ENCODE data around the gene CDH4.

CDH4 gene

GRCh38 chr20:61251529-61252393 is at the start of gene CDH4:
Gene CDH4, plus strand, starts transcription at chr20:61252261.
- no peak for FAIRE-seq

DNA sequence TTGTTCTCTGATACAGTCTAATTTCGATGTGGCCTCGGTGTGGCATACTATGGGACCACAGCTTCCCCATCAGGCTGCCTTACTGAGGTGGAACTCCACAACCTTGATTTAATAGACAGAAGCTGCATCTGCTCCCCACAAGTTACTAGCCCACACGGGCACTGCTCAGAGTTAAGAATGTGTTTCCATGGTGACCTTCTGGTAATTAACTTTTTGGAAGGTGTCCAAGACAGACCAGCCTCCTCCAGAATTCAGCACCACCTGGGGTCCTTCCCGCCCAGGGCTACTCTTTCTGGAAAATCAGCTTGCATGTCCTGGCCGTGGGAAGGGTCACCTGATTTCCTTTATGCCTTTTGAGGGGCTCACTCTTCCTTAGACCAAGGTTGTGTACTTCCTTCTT is 48.7 kb upstream of the CDH4 start:
- FAIRE-seq: no peak

GRCh38 chr20:61204206-61204605 is 47.9 kb upstream of the CDH4 start:
- FAIRE-seq: no peak

GRCh38 chr20:61205769-61206168 is 46.3 kb upstream of the CDH4 start:
- FAIRE-seq: no peak

GRCh38 chr20:61210862-61211261 is 41.2 kb upstream of the CDH4 start:
- FAIRE-seq: no peak

DNA sequence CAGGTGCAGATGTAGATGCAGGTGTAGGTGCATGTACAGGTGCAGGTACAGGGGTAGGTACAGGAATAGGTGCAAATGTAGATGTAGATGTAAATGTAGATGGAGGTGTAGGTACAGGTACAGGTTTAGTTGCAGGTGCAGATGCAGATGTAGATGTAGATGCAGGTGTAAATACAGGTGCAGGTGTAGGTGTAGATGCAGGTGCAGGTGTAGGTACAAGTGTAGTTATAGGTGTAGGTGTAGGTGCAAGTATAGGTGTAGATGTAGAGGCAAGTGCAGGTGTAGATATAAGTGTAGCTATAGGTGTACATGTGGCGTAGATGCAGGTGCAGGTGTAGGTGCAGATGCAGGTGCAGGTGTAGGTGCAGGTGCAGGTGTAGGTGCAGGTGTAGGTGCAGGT is 34.2 kb upstream of the CDH4 start:
- no peak for FAIRE-seq

- no peak for FAIRE-seq
Measured at GRCh38 chr20:61219021-61219431, 33.0 kb upstream of the CDH4 start.

DNA sequence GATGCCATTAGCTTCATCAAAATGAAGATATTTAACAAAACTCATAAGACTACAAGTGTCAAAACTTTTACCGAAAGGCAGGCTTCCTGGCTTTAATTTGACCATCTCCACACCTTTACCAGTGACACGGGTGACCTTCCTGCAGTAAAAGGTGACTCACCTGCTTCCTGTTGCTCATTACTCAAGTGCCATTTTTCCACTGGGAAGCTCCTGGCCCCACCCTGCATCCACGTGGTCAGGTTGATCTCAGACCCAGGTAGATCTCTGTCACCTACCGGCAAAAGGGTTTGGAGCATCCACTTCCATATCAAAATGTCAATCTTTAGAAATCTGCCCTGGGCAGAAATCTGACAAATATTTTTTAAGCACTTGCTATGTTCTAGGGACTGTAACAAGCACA is 31.9 kb upstream of the CDH4 start:
- no peak for FAIRE-seq

DNA sequence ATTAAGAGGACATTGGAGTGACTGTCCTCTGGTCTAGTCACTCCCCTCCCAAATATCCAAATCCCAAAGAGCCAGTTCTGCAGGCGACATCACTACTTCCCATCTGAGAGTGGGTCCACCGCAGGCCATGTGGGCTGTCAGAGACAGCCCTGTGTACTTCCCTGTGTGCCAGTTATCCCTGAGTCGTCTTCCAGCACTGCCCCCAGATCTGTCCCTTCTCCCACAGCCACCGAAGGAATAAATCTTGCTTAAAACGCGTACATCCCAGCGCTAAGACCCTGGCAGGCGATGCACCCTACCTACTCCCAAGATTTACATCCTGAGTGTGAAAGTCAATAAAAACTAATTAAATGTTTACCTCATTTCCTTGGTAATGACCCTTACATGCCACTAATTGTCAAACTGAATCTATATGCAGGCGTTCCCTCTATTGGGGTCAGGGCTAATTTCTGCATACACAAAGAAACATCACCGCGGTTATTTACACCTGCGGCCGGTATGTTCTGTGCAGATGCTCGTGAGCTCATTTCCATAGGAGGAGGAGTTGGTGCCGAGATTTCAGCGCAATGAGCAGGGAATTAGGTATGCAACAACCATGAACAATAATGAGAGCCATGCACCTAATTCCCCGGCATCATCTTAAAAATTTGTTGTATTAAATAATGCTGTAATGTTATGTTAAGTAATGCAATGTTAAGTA is 31.3 kb upstream of the CDH4 start:
- no peak for FAIRE-seq

- no peak for FAIRE-seq
Measured at GRCh38 chr20:61222699-61223098, 29.4 kb upstream of the CDH4 start.

- no peak for FAIRE-seq
Measured at GRCh38 chr20:61223121-61223520, 28.9 kb upstream of the CDH4 start.

- FAIRE-seq: no peak
Measured at GRCh38 chr20:61230166-61230565, 21.9 kb upstream of the CDH4 start.

DNA sequence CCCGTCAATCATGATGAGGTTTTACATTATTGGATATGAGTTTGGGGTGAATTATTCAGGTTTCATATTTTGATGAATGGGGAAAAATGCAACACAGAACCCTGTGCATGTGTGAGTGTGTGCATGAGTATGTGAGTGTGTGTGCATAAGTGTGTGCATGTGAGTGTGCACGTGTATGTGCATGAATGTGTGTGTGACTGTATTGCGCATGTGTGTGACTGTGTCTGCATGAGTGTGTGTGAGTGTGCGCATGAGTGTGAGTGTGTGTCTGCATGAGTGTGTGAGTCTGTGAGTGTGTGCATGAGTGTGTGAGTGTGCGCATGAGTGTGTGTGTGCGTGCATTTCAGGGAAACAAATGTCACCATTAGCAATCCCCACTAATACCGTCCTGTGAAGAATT is 18.5 kb upstream of the CDH4 start:
- no peak for FAIRE-seq

DNA sequence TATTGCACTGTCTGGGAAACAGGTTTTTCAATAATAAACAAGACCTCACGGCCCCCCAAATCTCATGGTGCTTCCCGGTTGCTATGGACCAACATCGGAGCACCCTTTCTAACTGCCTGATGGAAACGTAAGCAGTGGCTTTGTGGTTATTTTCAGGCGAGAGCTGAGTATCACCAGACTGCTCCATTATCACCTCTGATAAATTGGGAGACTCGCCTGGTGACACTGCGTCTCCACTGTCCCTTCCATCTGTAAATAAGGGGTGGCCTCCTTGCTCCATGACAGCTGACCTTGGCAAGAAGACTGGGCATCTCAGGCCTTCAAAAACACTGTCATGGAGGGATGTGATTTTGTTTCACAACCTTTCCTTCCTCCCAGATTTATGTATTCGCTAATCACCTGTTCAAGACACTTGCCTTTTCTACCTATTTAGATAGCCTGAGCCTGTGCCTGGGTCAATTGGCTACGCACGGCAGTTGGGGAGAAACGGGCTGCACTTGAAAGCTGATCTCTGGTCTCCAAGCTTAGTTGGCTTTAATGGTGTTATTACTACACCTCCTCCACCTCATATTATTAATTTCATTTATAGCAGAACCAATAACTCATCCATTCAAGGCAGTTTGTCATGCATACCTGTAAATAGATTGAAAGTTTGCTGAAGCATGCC is 17.7 kb upstream of the CDH4 start:
- FAIRE-seq: no peak

GRCh38 chr20:61236713-61237112 is 15.3 kb upstream of the CDH4 start:
- FAIRE-seq: no peak

- no peak for FAIRE-seq
Measured at GRCh38 chr20:61238813-61239212, 13.2 kb upstream of the CDH4 start.

GRCh38 chr20:61240814-61241213 is 11.2 kb upstream of the CDH4 start:
- no peak for FAIRE-seq

DNA sequence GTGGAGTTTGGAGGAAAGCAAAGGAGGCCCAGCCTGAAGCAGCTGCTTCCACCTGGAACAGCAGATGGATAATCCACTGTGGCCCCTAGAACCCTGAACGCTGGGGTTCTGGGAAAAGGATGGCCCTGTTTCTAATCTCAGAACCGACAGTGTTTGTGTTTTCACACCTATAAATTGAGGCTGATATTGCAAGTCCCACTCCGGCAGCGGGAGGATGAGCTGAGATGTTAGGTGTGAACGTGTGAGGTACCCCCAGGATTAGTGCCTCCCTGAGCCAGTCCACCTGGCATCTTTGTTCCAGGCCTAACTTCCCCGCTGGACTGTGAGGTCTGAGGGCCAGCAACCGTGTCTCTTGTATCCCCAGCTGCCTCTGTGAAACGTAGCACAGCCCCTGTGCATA is 7.8 kb upstream of the CDH4 start:
- FAIRE-seq: no peak

DNA sequence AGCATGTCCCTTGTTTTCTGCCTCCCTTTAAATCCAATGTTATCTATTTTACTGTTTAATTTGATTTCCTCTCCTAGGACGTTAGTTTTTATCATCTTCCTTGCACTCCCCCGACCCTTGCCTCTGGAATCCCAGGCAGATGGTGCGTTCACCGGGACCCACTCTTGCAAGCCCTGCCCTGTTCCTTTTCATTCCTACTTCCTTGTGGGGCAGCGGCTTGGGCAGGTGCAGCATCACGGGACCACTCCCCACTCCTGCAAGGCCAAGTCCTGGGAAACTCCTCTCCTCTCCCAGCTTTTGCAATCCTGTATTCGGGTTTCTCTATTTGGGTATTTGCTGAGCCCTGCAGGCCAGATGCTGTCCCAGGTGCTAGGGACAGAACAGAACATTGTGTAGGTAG is 5.8 kb upstream of the CDH4 start:
- no peak for FAIRE-seq

GRCh38 chr20:61249626-61250025 is 2.4 kb upstream of the CDH4 start:
- FAIRE-seq: no peak

DNA sequence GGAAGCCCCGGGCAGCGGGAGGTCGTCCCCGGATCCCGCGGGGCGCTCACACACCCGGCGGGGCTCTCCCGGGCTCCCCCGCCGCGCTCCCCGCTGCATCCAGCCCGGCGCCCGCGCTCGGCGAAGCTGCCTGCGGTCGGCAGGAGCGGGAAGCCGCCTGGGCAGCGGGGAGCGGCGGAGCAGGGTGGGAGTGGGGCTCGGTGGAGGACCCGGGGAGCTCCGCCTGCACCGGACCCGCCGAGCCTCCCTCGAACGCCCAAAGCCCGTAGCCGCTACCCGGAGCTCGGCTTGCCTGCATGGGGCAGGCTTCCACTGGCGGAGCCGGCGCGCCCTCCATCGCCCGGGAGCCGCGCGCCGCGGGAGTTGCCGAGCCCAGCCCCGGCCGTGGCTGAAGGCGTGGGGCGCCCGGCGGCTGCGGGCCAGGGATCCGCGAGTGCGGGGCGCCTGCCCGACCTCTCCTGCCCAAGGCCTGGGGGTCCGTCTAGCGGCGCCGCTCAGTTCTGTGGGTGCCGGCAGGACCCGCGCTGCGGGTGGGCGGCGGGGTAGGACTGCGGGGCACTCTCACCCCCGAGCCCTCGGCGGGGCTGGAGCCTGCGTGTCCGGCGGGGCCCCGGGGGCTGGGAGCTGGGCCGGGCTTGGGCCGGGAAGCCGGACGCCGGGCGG is 671 bp downstream of the CDH4 start:
- FAIRE-seq: no peak

- no peak for FAIRE-seq
Measured at GRCh38 chr20:61253264-61253639, 1.2 kb downstream of the CDH4 start.
